Parathyroid adenoma (tissue), 2 donors: ENCODE measurements around the gene UBE4A.

ENCODE experiments used
- H2AFZ ChIP-seq: fragments of 300-600 bp; sonication (generic); one replicate; pipeline ENCODE4 v1.7.0; 2017; ENCODE audit warnings: antibody characterized with exemption, mild to moderate bottlenecking
- H3K27ac ChIP-seq: fragments of 300-600 bp; sonication (generic); one replicate; pipeline ENCODE4 v1.7.0; 2017
- H3K27me3 ChIP-seq: fragments of 300-600 bp; sonication (generic); one replicate; pipeline ENCODE4 v1.7.0; 2017; ENCODE audit warnings: low read length; ENCODE audit not compliant: control insufficient read depth, insufficient read depth
- H3K36me3 ChIP-seq: fragments of 300-600 bp; sonication (generic); one replicate; pipeline ENCODE4 v1.7.0; 2017; ENCODE audit warnings: low read length; ENCODE audit not compliant: control insufficient read depth, insufficient read depth
- H3K4me1 ChIP-seq: fragments of 300-600 bp; sonication (generic); one replicate; pipeline ENCODE4 v1.7.0; 2017; ENCODE audit warnings: control low read depth
- H3K4me2 ChIP-seq: fragments of 300-600 bp; sonication (generic); one replicate; pipeline ENCODE4 v1.7.0; 2017; ENCODE audit warnings: low read length
- H3K4me3 ChIP-seq: fragments of 300-600 bp; sonication (generic); one replicate; pipeline ENCODE4 v1.7.0; 2017; ENCODE audit warnings: low read depth, low read length
- H3K79me2 ChIP-seq: fragments of 300-600 bp; sonication (generic); one replicate; pipeline ENCODE4 v1.7.0; 2017; ENCODE audit warnings: control low read depth
- H3K9ac ChIP-seq: fragments of 300-600 bp; sonication (generic); one replicate; pipeline ENCODE4 v1.7.0; 2017; ENCODE audit warnings: mild to moderate bottlenecking
- H3K9me3 ChIP-seq: fragments of 300-600 bp; sonication (generic); one replicate; pipeline ENCODE4 v1.7.0; 2017; ENCODE audit warnings: low read length; ENCODE audit not compliant: control insufficient read depth
- CTCF ChIP-seq: fragments of 300-600 bp; sonication (generic); IDR thresholded peaks from one replicate; pipeline ENCODE4 v1.7.0; 2017; ENCODE audit warnings: antibody characterized with exemption, mild to moderate bottlenecking
- donor health status: primary hyperparathyroidism.

The UBE4A gene

GRCh38 chr11:118341261-118341660 is 18.1 kb upstream of the UBE4A start:
- no peaks in the 10 kb centered on the region for H3K9me3 ChIP-seq
- no peaks in the 10 kb centered on the region for H3K36me3 ChIP-seq
- H2AFZ ChIP-seq: no peak overlapping the region
- H3K9ac ChIP-seq: no peak overlapping the region
- no peaks in the 10 kb centered on the region for H3K4me1 ChIP-seq
- H3K4me3 ChIP-seq: no peak overlapping the region
- H3K27ac ChIP-seq: no peak overlapping the region
- H3K79me2 ChIP-seq: no peaks in the 10 kb centered on the region
- H3K27me3 ChIP-seq: no peaks in the 10 kb centered on the region
- no peak for TF ChIP-seq CTCF
- no peak overlapping the region for H3K4me2 ChIP-seq

DNA sequence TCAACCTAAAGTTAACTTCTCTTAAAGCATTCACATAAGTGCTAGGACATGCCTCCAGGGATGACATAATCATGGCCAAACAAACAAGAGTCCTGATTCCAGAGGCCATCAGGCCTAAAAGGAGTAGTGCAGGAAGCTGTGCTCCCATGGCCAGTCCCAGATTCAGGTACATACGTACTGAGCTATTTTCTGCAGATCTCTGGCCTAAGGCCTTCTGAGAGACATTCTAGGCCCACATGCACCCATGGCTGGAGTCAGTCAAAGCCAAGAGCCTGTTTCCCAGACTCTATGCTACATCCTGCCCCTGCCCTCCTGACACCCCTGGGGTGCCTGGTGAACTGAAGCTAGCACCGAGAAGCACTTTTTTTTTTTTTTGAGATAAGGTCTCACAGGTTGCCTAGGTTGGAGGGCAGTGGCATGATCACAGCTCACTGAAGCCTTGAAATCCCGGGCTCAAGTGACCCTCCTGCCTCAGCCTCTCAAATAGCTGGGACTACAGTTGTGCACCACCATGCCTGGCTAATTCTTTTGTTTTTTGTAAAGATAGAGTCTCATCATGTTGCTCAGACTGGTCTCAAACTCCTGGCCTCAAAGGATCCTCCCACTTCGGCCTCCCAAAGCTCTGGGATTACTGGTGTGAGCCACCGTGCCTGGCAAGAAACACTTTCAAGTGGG is 17.4 kb upstream of the UBE4A start:
- H3K27me3 ChIP-seq: no peaks in the 10 kb centered on the region
- H3K4me2 ChIP-seq: no peak overlapping the region
- H3K27ac ChIP-seq: no peak overlapping the region
- no peaks in the 10 kb centered on the region for H3K36me3 ChIP-seq
- H3K79me2 ChIP-seq: no peaks in the 10 kb centered on the region
- H2AFZ ChIP-seq: no peak overlapping the region
- no peak for TF ChIP-seq CTCF
- H3K9me3 ChIP-seq: no peaks in the 10 kb centered on the region
- no peak overlapping the region for H3K9ac ChIP-seq
- no peaks in the 10 kb centered on the region for H3K4me1 ChIP-seq
- H3K4me3 ChIP-seq: no peak overlapping the region

DNA sequence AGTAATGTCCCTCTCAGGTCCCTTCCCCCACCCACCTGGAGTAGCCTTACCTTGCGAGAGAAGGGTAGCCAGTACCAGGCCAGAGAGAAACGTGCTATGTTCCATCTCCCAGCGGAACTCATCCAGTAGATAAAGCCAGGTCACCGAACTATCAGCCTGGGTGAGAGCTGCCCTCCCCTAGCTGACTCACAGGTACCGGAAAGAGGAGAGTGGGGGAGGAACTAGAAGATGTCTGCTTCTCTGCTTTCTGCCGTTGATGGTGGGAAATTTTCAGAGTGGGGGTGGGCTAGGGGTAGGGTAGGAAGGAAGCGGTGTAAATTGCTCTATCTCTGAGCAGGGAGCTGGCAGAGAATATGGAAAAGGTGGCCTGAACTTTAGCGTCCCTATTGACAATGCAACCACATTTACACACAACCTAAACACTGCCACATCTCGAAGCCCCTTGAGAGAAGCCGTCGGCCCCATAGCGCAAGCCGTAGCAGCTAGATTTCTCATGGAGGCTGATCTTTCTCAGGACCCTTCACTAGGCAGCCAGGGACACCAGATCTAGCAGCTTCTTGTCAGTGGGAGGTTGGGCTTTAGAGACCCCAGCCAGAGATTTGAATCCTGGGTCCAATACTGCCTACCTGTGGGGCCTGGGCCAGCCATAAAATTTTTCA is 16.8 kb upstream of the UBE4A start, which contains the start of gene CD3D:
Gene CD3D (minus strand): TSS at position 203 of the 659 bp plus-strand sequence. CDS start 98 bp downstream, at position 105.
- Histone ChIP-seq H3K9me3 (no peaks in the 10 kb centered on the region), H3K36me3 (no peaks in the 10 kb centered on the region), H3K4me1 (no peaks in the 10 kb centered on the region), H3K4me3 (no peak within 1 kb of the TSS), H3K27ac (no peak within 1 kb of the TSS), H2AFZ (no peak within 1 kb of the TSS), H3K27me3 (no peaks in the 10 kb centered on the region), H3K79me2 (no peaks in the 10 kb centered on the region), H3K9ac (no peak within 1 kb of the TSS), H3K4me2 (no peak within 1 kb of the TSS)
- no peak for TF ChIP-seq CTCF

GRCh38 chr11:118343248-118343647 is 16.2 kb upstream of the UBE4A start:
- H3K4me3 ChIP-seq: no peak overlapping the region
- H3K27me3 ChIP-seq: no peaks in the 10 kb centered on the region
- H3K9me3 ChIP-seq: no peaks in the 10 kb centered on the region
- no peaks in the 10 kb centered on the region for H3K4me1 ChIP-seq
- no peak overlapping the region for H3K27ac ChIP-seq
- no peak overlapping the region for H3K9ac ChIP-seq
- TF ChIP-seq CTCF: no peak
- H3K4me2 ChIP-seq: no peak overlapping the region
- no peak overlapping the region for H2AFZ ChIP-seq
- H3K36me3 ChIP-seq: no peaks in the 10 kb centered on the region
- H3K79me2 ChIP-seq: no peaks in the 10 kb centered on the region
